ENCODE data around the gene TUBG2. TPM values are rescaled to one million over a fixed set of nuclear protein-coding genes. Genes with fewer than 3 reads are reported as not detected.

The TUBG2 gene
- total and polyA plus RNA-seq, 10 of the 15 experiments (the other 5 are each of a cell fraction or from before 2014, with no cell fraction given) = 1.2 to 12.5 (median 8.9) TPM

DNA sequence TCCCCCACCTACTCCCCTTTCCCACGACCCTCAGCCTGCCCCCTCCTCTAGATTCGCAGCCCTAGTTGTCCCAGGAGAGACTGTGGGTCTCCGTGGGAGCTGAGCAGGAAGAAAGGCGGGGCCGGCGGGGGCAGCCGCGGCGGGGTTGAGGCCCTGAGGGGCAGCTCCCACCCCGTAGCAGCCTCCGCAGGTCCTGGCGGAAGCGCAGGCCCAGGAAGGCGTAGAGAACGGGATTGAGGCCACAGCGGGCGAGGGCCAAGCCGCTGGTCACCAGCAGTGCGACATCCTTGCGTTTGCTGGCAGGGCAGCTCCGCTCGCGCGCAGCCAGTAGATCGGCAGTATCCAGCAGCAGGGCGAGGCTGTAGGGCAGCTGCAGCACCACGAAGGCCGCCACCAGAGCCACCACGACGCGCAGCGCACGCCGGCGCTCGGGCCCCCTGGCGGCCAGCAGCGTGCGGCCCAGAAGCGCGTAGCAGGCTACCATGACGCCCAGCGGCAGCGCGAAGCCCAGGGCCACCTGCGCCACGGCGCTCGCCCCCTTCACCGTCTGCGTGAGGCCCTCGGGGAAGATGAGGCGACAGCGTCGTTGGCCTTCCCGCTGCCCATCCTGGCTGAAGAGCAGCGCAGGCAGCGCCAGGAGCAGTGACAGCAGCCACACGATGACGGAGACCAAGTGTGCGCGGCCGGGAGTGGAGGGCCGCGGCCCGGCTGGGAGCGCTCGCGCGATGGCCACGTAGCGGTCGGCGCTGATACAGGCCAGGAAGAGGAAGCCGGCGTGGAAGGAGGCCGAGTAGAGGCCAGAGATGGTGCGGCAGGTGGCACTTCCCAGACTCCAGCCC, 20.6 kb downstream of the TUBG2 start (continued):
- peak; percentile 51; the same call in 1 of the 2 replicates for TF ChIP-seq ZBTB40 (IDR thresholded peaks at IDR 0.05; ENCODE audit: borderline replicate concordance)
- peak; percentile 79 for TF ChIP-seq NBN (IDR thresholded peaks at IDR 0.05)
- TF ChIP-seq, protein P1, sequence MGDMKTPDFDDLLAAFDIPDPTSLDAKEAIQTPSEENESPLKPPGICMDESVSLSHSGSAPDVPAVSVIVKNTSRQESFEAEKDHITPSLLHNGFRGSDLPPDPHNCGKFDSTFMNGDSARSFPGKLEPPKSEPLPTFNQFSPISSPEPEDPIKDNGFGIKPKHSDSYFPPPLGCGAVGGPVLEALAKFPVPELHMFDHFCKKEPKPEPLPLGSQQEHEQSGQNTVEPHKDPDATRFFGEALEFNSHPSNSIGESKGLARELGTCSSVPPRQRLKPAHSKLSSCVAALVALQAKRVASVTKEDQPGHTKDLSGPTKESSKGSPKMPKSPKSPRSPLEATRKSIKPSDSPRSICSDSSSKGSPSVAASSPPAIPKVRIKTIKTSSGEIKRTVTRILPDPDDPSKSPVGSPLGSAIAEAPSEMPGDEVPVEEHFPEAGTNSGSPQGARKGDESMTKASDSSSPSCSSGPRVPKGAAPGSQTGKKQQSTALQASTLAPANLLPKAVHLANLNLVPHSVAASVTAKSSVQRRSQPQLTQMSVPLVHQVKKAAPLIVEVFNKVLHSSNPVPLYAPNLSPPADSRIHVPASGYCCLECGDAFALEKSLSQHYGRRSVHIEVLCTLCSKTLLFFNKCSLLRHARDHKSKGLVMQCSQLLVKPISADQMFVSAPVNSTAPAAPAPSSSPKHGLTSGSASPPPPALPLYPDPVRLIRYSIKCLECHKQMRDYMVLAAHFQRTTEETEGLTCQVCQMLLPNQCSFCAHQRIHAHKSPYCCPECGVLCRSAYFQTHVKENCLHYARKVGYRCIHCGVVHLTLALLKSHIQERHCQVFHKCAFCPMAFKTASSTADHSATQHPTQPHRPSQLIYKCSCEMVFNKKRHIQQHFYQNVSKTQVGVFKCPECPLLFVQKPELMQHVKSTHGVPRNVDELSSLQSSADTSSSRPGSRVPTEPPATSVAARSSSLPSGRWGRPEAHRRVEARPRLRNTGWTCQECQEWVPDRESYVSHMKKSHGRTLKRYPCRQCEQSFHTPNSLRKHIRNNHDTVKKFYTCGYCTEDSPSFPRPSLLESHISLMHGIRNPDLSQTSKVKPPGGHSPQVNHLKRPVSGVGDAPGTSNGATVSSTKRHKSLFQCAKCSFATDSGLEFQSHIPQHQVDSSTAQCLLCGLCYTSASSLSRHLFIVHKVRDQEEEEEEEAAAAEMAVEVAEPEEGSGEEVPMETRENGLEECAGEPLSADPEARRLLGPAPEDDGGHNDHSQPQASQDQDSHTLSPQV (IDR thresholded peaks at IDR 0.05) = peak; percentile 93
- TF ChIP-seq RAD21 (IDR thresholded peaks at IDR 0.05; ENCODE audit: insufficient read depth, low read depth, low read length) = peak; percentile 62
- no peak for TF ChIP-seq ESRRA (IDR thresholded peaks at IDR 0.05; ENCODE audit: low read length)
- 0 out of 3 replicates have a peak, but pooled peaks have one; percentile 12 for TF ChIP-seq POU2F2 (IDR thresholded peaks at IDR 0.05; ENCODE audit: borderline replicate concordance, low read depth, low read length)
- peak; percentile 94 for TF ChIP-seq HDGF (IDR thresholded peaks at IDR 0.05)
- TF ChIP-seq TCF3 (IDR thresholded peaks at IDR 0.05; ENCODE audit: borderline replicate concordance, insufficient read depth, low read depth, low read length) = peak; percentile 86
- no peak for TF ChIP-seq SUZ12 (IDR thresholded peaks at IDR 0.05; ENCODE audit: unreplicated experiment)
- TF ChIP-seq CREM (IDR thresholded peaks at IDR 0.05; ENCODE audit: low read depth) = peak; percentile 64; the same call in 1 of the 2 replicates
- no peak for TF ChIP-seq TBL1XR1 (IDR thresholded peaks at IDR 0.05; ENCODE audit: low read depth, low read length)
- TF ChIP-seq ZNF217 (IDR thresholded peaks at IDR 0.05) = peak; percentile 78
- peak; percentile 97 for TF ChIP-seq MLLT1 (IDR thresholded peaks at IDR 0.05)
- TF ChIP-seq SKIL (IDR thresholded peaks at IDR 0.05; ENCODE audit: low read depth, poor library complexity, severe bottlenecking) = no peak
- peak; percentile 41; the same call in 1 of the 2 replicates for TF ChIP-seq ZBED1 (IDR thresholded peaks at IDR 0.05; ENCODE audit: borderline replicate concordance)
- peak; percentile 37; the same call in 1 of the 2 replicates for TF ChIP-seq MTA2 (IDR thresholded peaks at IDR 0.05; ENCODE audit: low read depth)
- TF ChIP-seq YY1 (IDR thresholded peaks at IDR 0.05; ENCODE audit: low read depth, low read length) = peak; percentile 90
